GM21360 (cell line): Measurements from ENCODE around the gene AGFG2.
"Not testable (repeated sequence)": the region's sequence is repeated elsewhere in the genome, so short reads cannot be mapped to it uniquely, and the experiment has no call there.

Source experiments
- ATAC-seq: cut with Tn5 transposase; IDR thresholded peaks from one replicate; pipeline ENCODE4 v1.9.1; 2021; ENCODE audit warnings: mild to moderate bottlenecking, moderate library complexity; ENCODE audit not compliant: unreplicated experiment

The AGFG2 gene

GRCh38 chr7:100520138-100520537, 18.9 kb upstream of the AGFG2 start:
- no peak for ATAC-seq

- ATAC-seq, result no peak
Measured at GRCh38 chr7:100521076-100521475, 17.9 kb upstream of the AGFG2 start.

DNA sequence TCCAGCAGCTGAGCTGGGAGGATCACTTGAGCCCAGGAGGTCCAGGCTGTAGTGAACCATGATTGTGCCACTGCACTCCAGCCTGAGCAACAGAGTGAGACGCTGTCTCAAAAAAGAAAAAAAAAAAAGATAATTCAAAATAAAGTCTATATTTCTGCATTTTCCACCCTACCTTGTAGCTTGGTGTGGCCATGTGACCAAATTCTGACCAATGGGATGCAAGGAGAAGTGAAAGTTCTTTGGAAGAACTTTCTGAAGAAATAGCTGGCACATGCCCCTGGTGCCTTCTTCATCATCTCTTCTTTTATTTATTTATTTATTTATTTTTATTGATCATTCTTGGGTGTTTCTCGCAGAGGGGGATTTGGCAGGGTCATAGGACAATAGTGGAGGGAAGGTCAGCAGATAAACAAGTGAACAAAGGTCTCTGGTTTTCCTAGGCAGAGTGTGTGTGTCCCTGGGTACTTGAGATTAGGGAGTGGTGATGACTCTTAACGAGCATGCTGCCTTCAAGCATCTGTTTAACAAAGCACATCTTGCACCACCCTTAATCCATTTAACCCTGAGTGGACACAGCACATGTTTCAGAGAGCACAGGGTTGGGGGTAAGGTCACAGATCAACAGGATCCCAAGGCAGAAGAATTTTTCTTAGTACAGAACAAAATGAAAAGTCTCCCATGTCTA, 17.0 kb upstream of the AGFG2 start:
- ATAC-seq, result not testable (repeated sequence)

- ATAC-seq, result not testable (repeated sequence)
Measured at GRCh38 chr7:100523192-100523591, 15.8 kb upstream of the AGFG2 start.

DNA sequence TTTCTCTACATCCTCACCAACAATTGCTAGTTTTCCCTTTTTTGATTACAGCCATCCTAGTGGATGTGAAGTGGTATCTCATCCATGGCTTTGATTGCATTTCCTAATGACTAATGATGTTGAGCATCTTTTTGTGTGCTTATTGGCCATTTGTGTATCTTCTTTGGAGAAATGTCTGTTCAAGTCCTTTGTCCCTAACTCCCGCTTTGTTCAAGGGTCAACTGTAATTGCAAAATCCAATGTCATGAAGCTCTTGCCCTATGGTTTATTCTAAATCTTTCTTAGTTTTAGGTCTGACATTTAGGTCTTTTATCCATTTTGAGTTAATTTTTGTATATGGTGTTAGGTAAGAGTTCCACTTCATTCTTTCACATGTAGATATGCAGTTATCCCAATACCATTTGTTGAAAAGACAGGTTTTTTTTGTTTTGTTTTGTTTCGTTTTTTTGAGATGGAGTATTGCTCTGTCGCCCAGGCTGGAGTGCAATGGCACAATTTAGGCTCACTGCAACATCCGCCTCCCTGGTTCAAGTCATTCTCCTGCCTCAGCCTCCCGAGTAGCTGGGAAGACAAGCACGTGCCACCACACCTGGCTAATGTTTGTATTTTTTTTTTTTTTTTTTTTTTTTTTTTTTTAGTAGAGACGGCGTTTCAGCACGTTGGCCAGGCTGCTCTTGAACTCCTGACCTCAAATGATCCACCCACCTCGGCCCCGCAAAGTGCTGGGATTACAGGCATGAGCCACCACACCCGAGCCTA, 10.7 kb upstream of the AGFG2 start:
- not testable (repeated sequence) for ATAC-seq

- no peak for ATAC-seq
Measured at GRCh38 chr7:100532165-100533022, 6.6 kb upstream of the AGFG2 start.

DNA sequence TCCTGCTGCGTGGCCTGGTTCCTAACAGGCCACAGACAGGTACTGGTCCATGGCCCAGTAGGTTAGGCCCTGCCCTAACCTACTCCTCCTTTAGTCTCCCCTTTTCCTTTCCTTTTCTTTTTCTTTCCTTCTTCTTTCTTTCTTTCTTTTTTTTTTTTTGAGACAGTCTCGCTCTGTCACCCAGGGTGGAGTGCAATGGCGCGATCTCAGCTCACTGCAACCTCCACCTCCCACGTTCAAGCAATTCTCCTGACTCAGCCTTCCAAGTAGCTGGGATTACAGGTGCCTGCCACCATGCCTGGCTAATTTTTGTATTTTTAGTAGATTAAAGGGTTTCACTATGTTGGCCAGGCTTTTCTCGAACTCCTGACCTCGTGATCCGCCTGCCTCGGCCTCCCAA, 3.0 kb upstream of the AGFG2 start:
- ATAC-seq, result not testable (repeated sequence)

- not testable (repeated sequence) for ATAC-seq
Measured at GRCh38 chr7:100536695-100537094, 2.3 kb upstream of the AGFG2 start.

GRCh38 chr7:100538348-100538653, 702 bp upstream of the AGFG2 start:
- ATAC-seq, result no peak

GRCh38 chr7:100539436-100540006, 518 bp downstream of the AGFG2 start:
- ATAC-seq, result no peak

- ATAC-seq, result no peak
Measured at GRCh38 chr7:100540073-100540723, 1.2 kb downstream of the AGFG2 start.

GRCh38 chr7:100541309-100541708, 2.3 kb downstream of the AGFG2 start:
- not testable (repeated sequence) for ATAC-seq

DNA sequence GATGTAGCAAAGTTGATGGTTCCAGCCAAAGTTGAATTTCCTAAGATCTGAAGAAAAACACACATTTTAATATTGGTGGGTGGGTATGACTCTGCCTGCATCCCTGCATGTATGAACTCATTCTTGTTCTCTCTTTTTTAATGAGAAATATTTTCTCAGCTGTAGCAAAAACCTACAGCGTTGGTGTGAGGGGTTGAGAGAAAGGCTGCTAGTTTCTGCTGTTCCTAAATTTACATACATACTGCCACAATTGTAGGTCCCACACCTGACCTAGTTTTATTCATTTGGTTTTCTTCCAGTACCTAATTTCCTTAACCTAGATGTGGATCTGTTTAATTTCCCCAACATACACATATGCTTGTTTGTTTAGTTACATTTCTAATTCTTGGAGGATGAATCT, 4.6 kb downstream of the AGFG2 start:
- ATAC-seq, result no peak

GRCh38 chr7:100544386-100544785, 5.4 kb downstream of the AGFG2 start:
- ATAC-seq, result no peak

DNA sequence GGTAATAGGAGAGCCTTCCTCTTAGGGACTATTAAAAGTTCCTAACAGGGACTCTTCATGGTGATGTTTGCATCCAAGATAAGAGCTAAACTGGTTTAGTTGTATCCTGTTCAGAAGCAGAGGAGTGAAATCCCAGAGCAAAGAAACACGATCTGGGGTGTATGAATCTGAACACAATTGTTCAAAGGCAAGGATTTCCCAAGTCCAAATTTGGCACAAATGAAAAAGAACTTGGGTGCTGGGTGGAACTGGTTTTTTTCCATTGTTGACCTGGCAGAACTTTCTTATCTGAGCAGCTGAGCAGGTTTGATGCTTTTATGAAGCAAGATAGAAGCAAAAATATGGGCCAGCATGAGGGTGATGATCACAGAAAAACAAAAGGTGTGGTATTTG, 6.0 kb downstream of the AGFG2 start:
- no peak for ATAC-seq

DNA sequence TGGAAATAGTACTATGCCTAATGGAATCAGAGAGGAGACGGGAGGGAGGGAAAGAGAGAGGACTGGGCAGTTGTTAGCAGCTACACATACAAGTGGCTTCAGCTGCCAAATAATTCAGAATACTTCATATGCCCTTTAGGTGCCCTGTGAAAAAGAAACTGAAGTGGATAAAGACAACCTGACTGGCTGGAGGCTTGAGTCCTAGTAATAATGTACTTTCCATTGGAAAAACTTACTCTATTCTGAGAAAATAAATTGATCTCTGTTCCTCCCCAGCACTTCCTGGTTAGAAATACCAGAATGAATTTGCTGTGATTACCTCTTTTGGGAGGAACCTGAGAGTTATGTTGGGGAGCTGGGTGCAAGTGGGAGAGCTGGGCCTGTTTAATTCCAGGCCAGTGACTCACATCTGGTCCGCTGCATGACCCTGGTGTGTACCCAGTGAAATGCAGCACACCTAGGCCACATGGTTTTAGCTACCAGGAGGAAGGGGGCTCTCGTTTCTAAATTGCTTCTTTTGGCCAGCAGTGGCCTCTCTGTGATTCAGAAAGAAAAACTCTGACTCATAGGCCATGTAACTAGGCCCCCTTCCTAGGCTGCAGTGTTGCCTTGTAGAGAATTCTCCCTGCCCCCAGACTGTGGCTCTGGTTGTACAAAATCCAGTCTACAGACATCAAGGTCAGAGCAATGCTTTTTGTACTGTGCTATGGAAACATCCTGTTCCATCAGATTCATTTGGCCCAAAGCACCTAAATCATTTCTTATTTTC, 6.5 kb downstream of the AGFG2 start:
- no peak for ATAC-seq

DNA sequence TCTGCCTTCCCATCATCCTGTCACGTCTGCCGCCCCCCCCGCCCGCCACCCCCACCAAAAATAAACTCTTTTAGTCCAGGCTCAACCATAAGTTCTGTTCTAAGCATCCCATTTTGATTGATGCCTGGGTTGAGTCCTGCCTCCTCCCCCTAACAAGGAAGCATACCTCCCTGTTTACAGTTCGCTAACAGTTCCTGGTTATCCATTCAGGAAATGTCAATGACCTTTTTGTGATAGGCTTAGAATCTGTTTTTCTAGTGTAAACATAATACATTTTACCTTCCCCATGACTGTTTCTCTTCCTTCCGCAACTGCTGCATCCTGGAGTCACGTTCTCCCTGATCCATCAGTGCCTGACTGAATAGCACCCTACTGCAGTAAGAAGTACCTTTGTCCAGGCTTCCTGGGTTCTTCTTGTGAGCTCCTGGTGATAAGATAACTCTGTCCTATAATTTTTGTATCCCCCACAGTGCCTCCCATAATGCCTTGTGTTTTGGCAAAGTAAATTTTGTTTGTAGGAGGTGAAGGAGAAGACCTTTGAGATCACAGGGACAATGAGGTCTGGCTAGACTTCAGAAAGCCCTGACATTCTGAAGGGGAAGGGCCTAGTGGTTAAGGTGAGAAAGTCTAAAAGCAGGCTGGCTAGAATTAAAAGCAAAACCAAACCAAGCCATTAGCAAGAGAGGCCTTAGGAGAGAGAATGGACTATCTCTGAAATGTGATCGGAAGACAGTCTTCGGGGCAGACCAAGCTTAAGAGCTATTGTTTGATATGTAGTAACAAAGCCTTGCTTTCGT, 7.3 kb downstream of the AGFG2 start:
- no peak for ATAC-seq

- no peak for ATAC-seq
Measured at GRCh38 chr7:100546926-100547800, 8.2 kb downstream of the AGFG2 start.
